Sigmoid colon (tissue), 7 donors: ENCODE results near the gene RPS6KL1. TPM values are rescaled to one million over a fixed set of nuclear protein-coding genes. Genes with fewer than 3 reads are reported as not detected.

Experiments
- DNase-seq: peaks from one replicate; pipeline ENCODE4 v3.0.0-alpha.2; 2019
- H3K27ac ChIP-seq, 4 donors: fragments of 200-600 bp; sonication (generic); one replicate each; pipeline ENCODE4 v1.5.1; 2016 to 2019; ENCODE audit warnings: mild to moderate bottlenecking in 1 of 4
- H3K27me3 ChIP-seq, 3 donors: fragments of 200-600 bp; sonication (generic); one replicate each; pipeline ENCODE4 v1.5.1; 2019; ENCODE audit warnings: mild to moderate bottlenecking in 1 of 3
- H3K36me3 ChIP-seq, 4 donors: fragments of 200-600 bp; sonication (generic); one replicate each; pipeline ENCODE4 v1.5.1; 2016 to 2019
- H3K4me1 ChIP-seq, 4 donors: fragments of 200-600 bp; sonication (generic); one replicate each; pipeline ENCODE4 v1.5.1; 2017 to 2019
- H3K4me3 ChIP-seq, 4 donors: fragments of 200-600 bp; sonication (generic); one replicate each; pipeline ENCODE4 v1.5.1; 2017 to 2019; ENCODE audit warnings: mild to moderate bottlenecking in 2 of 4, moderate library complexity in 1 of 4
- H3K9me3 ChIP-seq, 4 donors: fragments of 200-600 bp in 3 of 4; sonication (generic) in 3 of 4; one replicate each; pipeline versions ENCODE4 v1.5.1 to v1.6.1; 2013 to 2019
- EP300 ChIP-seq, 4 donors: sonication (generic); formaldehyde crosslinking; IDR thresholded peaks; one replicate each; pipeline ENCODE4 v1.6.1; 2017; ENCODE audit warnings: antibody characterized with exemption in 4 of 4
- POLR2A ChIP-seq, 2 donors: fragments of 450-650 bp; IDR thresholded peaks; one replicate each; pipeline ENCODE4 v1.6.1; 2016; ENCODE audit warnings: antibody characterized with exemption in 2 of 2, mild to moderate bottlenecking in 2 of 2, moderate library complexity in 2 of 2
- POLR2AphosphoS5 ChIP-seq, 4 donors: sonication (generic); formaldehyde crosslinking; IDR thresholded peaks; one replicate each; pipeline ENCODE4 v1.6.1; 2017; ENCODE audit warnings: antibody characterized with exemption in 4 of 4
- WGBS, 2 donors: extraction: QIAGEN DNeasy Blood & Tissue Kit; methylation state at CpG; one replicate each; pipeline ENCODE4 v1.1.7; 2013; 5-methylcytosine and 5-hydroxymethylcytosine counted together
- intact Hi-C: fragments of 100-400 bp; cut with DNase I; formaldehyde crosslinking; loops from one replicate; pipeline ENCODE4 v1.15.1; 2023
- polyA plus RNA-seq, 3 donors: library from polyadenylated mRNA; stranded (reverse); fragments of 200-250 nt; gene quantifications; one replicate each; pipeline ENCODE4 v1.2.3, GENCODE V29; 2013
- total RNA-seq, 4 donors: library from RNA; depleted of rRNA; stranded (reverse); fragments of >200 nt; gene quantifications; one replicate each; pipeline ENCODE4 v1.1.0, GENCODE V29; 2016
- TF ChIP-seq, protein P1 (sequence below), 4 experiments: fragments of 450-650 bp in 3 of 4; fragments of 200-600 bp in 1 of 4; IDR thresholded peaks; one replicate each; pipeline ENCODE4 v1.5.1; 2016 to 2019; ENCODE audit warnings: antibody characterized with exemption in 4 of 4, mild to moderate bottlenecking in 3 of 4, moderate library complexity in 2 of 4
- donor health status: healthy with polysubstance abuse.
- donor health status: Bipolar disorder and iron deficiency.
- donor health status: healthy.

The RPS6KL1 gene
- total and polyA plus RNA-seq, 7 donors, result 1.8 to 11.1 (median 4.6) TPM

DNA sequence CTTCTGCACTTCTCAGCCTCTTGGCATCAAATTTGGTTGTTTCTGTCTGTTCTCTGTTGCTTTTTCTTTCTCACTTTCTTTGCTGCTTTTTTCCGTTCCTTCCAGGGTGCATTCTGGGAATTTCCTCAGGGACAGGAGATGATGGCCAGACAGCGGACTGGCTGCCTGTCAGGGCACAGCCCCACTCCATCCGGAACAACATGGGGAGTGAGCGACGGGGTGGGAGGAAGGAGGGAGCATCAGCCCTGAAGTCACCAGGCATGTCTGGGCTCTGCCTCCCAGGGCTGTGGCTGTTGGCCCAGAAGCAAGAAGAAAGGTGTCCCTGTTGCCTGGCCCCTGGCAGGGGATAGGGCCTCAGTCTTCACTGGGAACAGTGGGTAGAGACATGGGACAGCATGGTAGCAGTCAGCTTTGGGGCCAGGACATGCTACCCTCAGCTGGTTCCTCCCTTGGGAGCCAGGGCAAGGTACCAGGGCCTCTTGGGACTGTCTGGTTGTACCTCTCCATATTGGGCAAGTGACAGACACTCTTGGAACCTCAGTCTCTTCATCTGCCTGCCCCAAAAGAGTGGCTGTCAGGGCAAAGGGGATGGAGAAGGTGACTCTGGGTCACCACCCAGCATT, 23.7 kb upstream of the RPS6KL1 start:
- Histone ChIP-seq H3K27ac (peak overlapping the region in 1 of 4 donors; percentile 12), H3K4me1 (peaks cover 0 to 21% (median 19%) of the 10 kb centered on the region in 4 donors), H3K4me3 (peak overlapping the region in 1 of 4 donors; percentile 12), H3K9me3 (no peaks in the 10 kb centered on the region), H3K27me3 (peaks cover 0 to 32% (median 6%) of the 10 kb centered on the region in 3 donors), H3K36me3 (no peaks in the 10 kb centered on the region)
- peak; percentile 61 for DNase-seq
- WGBS, 2 donors, result 32 to 51% methylated on average over 5 of the region's 5 CpGs
- TF ChIP-seq, protein P1, sequence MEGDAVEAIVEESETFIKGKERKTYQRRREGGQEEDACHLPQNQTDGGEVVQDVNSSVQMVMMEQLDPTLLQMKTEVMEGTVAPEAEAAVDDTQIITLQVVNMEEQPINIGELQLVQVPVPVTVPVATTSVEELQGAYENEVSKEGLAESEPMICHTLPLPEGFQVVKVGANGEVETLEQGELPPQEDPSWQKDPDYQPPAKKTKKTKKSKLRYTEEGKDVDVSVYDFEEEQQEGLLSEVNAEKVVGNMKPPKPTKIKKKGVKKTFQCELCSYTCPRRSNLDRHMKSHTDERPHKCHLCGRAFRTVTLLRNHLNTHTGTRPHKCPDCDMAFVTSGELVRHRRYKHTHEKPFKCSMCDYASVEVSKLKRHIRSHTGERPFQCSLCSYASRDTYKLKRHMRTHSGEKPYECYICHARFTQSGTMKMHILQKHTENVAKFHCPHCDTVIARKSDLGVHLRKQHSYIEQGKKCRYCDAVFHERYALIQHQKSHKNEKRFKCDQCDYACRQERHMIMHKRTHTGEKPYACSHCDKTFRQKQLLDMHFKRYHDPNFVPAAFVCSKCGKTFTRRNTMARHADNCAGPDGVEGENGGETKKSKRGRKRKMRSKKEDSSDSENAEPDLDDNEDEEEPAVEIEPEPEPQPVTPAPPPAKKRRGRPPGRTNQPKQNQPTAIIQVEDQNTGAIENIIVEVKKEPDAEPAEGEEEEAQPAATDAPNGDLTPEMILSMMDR (IDR thresholded peaks at IDR 0.05), result peak in 1 of 4 experiments; percentile 27
- TF ChIP-seq EP300 (IDR thresholded peaks at IDR 0.05) (no peak), POLR2AphosphoS5 (IDR thresholded peaks at IDR 0.05) (no peak), POLR2A (IDR thresholded peaks at IDR 0.05) (no peak)
- intact Hi-C loops, result loop anchor here (2.0 to 10.0 kb wide), 3 partner anchors 56 to 358 kb away; partner anchors contain the start of gene EIF2B2

DNA sequence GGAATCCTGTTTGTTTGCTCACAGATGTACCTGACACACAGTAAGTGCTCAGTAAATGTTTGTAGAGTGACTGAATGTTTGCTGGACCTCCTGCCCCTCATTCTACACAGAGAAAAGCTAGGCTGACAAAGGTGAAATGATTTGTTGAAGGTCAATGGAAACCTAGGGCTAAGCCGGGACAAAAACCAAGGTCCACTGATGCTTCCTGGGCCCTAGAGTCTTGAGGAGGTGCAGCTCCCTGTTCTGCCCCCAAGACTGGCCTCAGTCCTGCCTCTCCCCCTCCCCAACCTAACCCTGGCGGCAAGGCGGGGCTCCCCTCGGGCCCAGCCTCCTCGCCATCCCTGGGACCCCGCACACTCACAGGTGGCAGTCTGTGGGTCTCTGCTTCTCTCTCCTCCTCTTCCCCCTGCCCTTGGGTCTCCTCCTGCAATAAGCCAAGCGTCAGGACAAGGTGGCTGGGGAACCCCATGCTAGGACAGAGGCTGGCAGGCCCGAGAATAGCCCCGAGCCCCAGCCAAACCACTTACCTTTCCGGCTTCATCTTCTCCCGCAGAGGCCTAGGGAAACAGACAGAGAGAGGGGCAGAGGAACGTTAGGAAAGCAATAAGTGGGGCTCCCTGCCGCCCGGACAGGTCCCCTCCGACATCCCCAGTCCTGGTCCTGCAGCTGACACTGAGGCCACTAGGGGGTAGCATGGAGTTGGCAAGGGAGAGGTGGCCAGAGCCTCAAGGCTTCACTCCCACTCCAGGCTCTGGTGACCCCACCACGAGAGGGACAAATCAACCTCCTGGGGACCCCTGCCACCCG, 23.0 kb upstream of the RPS6KL1 start:
- Histone ChIP-seq H3K4me1 (peaks cover 0 to 27% (median 23%) of the 10 kb centered on the region in 4 donors), H3K27me3 (peaks cover 0 to 25% (median 6%) of the 10 kb centered on the region in 3 donors), H3K27ac (peak overlapping the region in 2 of 4 donors; percentile 10 to 12), H3K4me3 (peak overlapping the region in 1 of 4 donors; percentile 12), H3K9me3 (no peaks in the 10 kb centered on the region), H3K36me3 (no peaks in the 10 kb centered on the region)
- 45 to 46% methylated on average over 17 of the region's 17 CpGs for WGBS, 2 donors
- intact Hi-C loops, result loop anchor here (2.0 to 10.0 kb wide), 3 partner anchors 57 to 359 kb away; partner anchors contain the start of gene EIF2B2
- DNase-seq, result peak; percentile 88
- TF ChIP-seq EP300 (IDR thresholded peaks at IDR 0.05), result no peak
- TF ChIP-seq, protein P1 (IDR thresholded peaks at IDR 0.05), result peak; percentile 82 to 95 (median 92)

DNA sequence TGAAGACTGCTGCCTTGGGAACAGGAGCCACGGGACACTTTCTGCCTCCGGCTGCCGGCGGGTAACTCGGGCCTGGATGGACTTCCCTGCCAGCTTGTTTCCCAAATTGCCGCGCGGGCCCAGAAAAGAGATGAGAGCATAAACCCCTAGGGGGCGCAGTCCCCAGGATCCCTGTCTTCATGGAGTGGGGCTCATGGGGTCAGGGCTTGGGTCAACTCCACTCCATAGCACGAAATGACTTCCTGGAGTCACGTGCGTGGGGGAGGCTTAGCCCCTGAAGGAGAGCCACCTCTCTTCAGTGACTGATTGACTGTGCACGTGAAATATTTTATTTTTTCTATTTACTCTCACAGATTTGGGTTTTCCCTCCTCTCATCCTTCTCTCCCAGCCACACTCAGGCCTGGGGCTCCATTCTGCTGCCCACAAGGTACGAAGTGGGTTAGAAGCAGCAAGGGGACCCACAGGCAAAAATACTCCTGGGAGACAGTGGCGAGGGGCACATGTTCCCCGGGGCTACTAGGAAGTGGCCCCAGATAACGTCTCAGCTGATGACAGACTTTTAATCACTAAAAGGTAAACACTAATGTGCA, 22.3 kb upstream of the RPS6KL1 start:
- peak; percentile 64 for DNase-seq
- no peaks in the 10 kb centered on the region for H3K9me3 ChIP-seq
- intact Hi-C loops, result loop anchor here (10.0 kb wide), 1 partner anchor 359 kb away; no protein-coding TSS in a partner anchor
- H3K4me3 ChIP-seq, result no peak overlapping the region
- WGBS, 2 donors, result 80 to 83% methylated on average over 17 of the region's 17 CpGs
- H3K27ac ChIP-seq, result peak overlapping the region in 1 of 4 donors; percentile 10
- H3K27me3 ChIP-seq, result peaks cover 0 to 20% (median 6%) of the 10 kb centered on the region in 3 donors
- no peak for TF ChIP-seq POLR2AphosphoS5 (IDR thresholded peaks at IDR 0.05)
- TF ChIP-seq, protein P1 (IDR thresholded peaks at IDR 0.05), result peak in 2 of 4 experiments; percentile 17 to 44
- peaks cover 0 to 33% (median 26%) of the 10 kb centered on the region in 4 donors for H3K4me1 ChIP-seq
- no peaks in the 10 kb centered on the region for H3K36me3 ChIP-seq

- Histone ChIP-seq H3K36me3 (no peaks in the 10 kb centered on the region), H3K4me1 (peaks cover 0 to 46% (median 38%) of the 10 kb centered on the region in 4 donors), H3K9me3 (no peaks in the 10 kb centered on the region), H3K27me3 (no peaks in the 10 kb centered on the region), H3K4me3 (peak overlapping the region in 1 of 4 donors; percentile 24), H3K27ac (peak overlapping the region; percentile 72 to 74 (median 74))
- intact Hi-C loops, result loop anchor here (10.0 kb wide), 1 partner anchor 362 kb away; no protein-coding TSS in a partner anchor
- TF ChIP-seq, protein P1 (IDR thresholded peaks at IDR 0.05), result no peak
- TF ChIP-seq EP300 (IDR thresholded peaks at IDR 0.05) (no peak), POLR2A (IDR thresholded peaks at IDR 0.05) (no peak)
- no peak for DNase-seq
- WGBS, 2 donors, result 73 to 84% methylated on average over 11 of the region's 11 CpGs
These were observed 19.5 kb upstream of the RPS6KL1 start for GRCh38 chr14:74942608-74943007.
